Hepatocyte (in vitro differentiated cells): Measurements from ENCODE around the gene SLC13A3.

Experiments
- EZH2 ChIP-seq: fragments of 200-600 bp; sonication (generic); IDR thresholded peaks from 2 replicates; pipeline ENCODE4 v1.6.1; 2016; ENCODE audit warnings: antibody characterized with exemption, mild to moderate bottlenecking, borderline replicate concordance
- EZH2phosphoT487 ChIP-seq: fragments of 200-600 bp; sonication (generic); IDR thresholded peaks from one replicate; pipeline ENCODE4 v1.6.1; 2018; ENCODE audit warnings: antibody characterized with exemption, mild to moderate bottlenecking, low read depth, moderate library complexity; ENCODE audit not compliant: unreplicated experiment, severe bottlenecking
- TF ChIP-seq, protein P1 (sequence below): fragments of 200-600 bp; sonication (generic); IDR thresholded peaks from 2 replicates; pipeline ENCODE4 v1.5.1; 2016; ENCODE audit warnings: antibody characterized with exemption, mild to moderate bottlenecking; ENCODE audit not compliant: poor library complexity

- no peak for TF ChIP-seq EZH2
- TF ChIP-seq, protein P1, sequence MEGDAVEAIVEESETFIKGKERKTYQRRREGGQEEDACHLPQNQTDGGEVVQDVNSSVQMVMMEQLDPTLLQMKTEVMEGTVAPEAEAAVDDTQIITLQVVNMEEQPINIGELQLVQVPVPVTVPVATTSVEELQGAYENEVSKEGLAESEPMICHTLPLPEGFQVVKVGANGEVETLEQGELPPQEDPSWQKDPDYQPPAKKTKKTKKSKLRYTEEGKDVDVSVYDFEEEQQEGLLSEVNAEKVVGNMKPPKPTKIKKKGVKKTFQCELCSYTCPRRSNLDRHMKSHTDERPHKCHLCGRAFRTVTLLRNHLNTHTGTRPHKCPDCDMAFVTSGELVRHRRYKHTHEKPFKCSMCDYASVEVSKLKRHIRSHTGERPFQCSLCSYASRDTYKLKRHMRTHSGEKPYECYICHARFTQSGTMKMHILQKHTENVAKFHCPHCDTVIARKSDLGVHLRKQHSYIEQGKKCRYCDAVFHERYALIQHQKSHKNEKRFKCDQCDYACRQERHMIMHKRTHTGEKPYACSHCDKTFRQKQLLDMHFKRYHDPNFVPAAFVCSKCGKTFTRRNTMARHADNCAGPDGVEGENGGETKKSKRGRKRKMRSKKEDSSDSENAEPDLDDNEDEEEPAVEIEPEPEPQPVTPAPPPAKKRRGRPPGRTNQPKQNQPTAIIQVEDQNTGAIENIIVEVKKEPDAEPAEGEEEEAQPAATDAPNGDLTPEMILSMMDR: no peak
- no peak for TF ChIP-seq EZH2phosphoT487
These were observed 26.3 kb downstream of the SLC13A3 start for GRCh38 chr20:46624946-46625345.
